Thyroid gland (tissue), 4 donors: Measurements from ENCODE around the gene LRCH1.

Experiments used
- POLR2A ChIP-seq, 2 donors: fragments of 450-650 bp; IDR thresholded peaks; one replicate each; pipeline ENCODE4 v1.6.1; 2017; ENCODE audit warnings: antibody characterized with exemption in 2 of 2, mild to moderate bottlenecking in 2 of 2, moderate library complexity in 1 of 2
- TF ChIP-seq, protein P1 (sequence below), 6 experiments: fragments of 200-600 bp in 3 of 6; fragments of 450-650 bp in 3 of 6; sonication (generic) in 3 of 6; IDR thresholded peaks; one replicate each; pipeline ENCODE4 v1.5.1; 2016 to 2019; ENCODE audit warnings: antibody characterized with exemption in 6 of 6, mild to moderate bottlenecking in 2 of 6, inconsistent platforms in 1 of 6, moderate library complexity in 1 of 6

DNA sequence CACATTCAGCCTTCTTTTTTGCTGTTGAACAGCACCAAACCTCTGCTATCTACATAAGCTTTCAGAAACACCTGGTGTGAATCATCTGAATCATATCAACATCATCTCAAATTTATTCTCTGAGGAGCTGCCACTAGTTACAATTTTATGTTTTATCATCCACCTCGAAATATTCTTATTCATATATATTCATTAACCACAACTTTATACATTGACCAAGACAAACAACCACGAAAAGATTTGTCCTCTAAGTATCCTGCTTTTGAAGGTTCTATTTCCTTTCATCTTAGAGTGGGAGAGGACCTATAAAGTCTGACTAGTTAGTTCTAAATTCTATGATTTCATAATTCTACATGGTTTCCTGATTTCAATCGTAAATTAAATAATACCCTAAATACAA lies 225.1 kb downstream of the LRCH1 start:
- TF ChIP-seq, protein P1, sequence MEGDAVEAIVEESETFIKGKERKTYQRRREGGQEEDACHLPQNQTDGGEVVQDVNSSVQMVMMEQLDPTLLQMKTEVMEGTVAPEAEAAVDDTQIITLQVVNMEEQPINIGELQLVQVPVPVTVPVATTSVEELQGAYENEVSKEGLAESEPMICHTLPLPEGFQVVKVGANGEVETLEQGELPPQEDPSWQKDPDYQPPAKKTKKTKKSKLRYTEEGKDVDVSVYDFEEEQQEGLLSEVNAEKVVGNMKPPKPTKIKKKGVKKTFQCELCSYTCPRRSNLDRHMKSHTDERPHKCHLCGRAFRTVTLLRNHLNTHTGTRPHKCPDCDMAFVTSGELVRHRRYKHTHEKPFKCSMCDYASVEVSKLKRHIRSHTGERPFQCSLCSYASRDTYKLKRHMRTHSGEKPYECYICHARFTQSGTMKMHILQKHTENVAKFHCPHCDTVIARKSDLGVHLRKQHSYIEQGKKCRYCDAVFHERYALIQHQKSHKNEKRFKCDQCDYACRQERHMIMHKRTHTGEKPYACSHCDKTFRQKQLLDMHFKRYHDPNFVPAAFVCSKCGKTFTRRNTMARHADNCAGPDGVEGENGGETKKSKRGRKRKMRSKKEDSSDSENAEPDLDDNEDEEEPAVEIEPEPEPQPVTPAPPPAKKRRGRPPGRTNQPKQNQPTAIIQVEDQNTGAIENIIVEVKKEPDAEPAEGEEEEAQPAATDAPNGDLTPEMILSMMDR (IDR thresholded peaks at IDR 0.05): no peak
- TF ChIP-seq POLR2A (IDR thresholded peaks at IDR 0.05): no peak
